Heart left ventricle (tissue), 16 donors: ENCODE results near the gene INCA1. TPM values are rescaled to one million over a fixed set of nuclear protein-coding genes. Genes with fewer than 3 reads are reported as not detected.

ENCODE experiments used
- ATAC-seq, 4 donors: fragments of 200-7000 bp; cut with Tn5 transposase; one replicate each; pipeline ENCODE4 v1.9.1; 2020 to 2022; ENCODE audit warnings: moderate library complexity in 4 of 4, mild to moderate bottlenecking in 3 of 4, moderate number of reproducible peaks in 1 of 4
- DNase-seq, 5 donors: peaks; one replicate each; pipeline ENCODE4 v3.0.0-alpha.2; 2020
- H3K27ac ChIP-seq, 12 donors: fragments of 200-600 bp; sonication (generic) in 4 of 12; one replicate each; pipeline versions ENCODE4 v1.5.0 to v1.8.0; 2016 to 2022; ENCODE audit warnings: mild to moderate bottlenecking in 2 of 12
- H3K27me3 ChIP-seq, 9 donors: fragments of 200-600 bp; sonication (generic) in 2 of 9; one replicate each; pipeline versions ENCODE4 v1.5.1 to v1.8.0; 2016 to 2022; ENCODE audit warnings: mild to moderate bottlenecking in 3 of 9
- H3K36me3 ChIP-seq, 9 donors: fragments of 200-600 bp; sonication (generic) in 2 of 9; one replicate each; pipeline versions ENCODE4 v1.5.0 to v1.8.0; 2018 to 2022; ENCODE audit warnings: mild to moderate bottlenecking in 2 of 9
- H3K4me1 ChIP-seq, 12 donors: fragments of 200-600 bp; sonication (generic) in 4 of 12; one replicate each; pipeline versions ENCODE4 v1.5.0 to v1.8.0; 2016 to 2022; ENCODE audit warnings: mild to moderate bottlenecking in 3 of 12
- H3K4me3 ChIP-seq, 12 donors: fragments of 200-600 bp; sonication (generic) in 4 of 12; one replicate each; pipeline versions ENCODE4 v1.5.0 to v1.8.0; 2017 to 2022; ENCODE audit warnings: mild to moderate bottlenecking in 9 of 12, moderate library complexity in 4 of 12
- H3K9me3 ChIP-seq, 12 donors: fragments of 200-600 bp; sonication (generic) in 4 of 12; one replicate each; pipeline versions ENCODE4 v1.5.0 to v1.8.0; 2016 to 2022; ENCODE audit warnings: mild to moderate bottlenecking in 1 of 12
- CTCF ChIP-seq, 12 donors: fragments of 200-600 bp; sonication (generic) in 4 of 12; IDR thresholded peaks; one replicate each; pipeline versions ENCODE4 v1.5.0 to v1.8.0; 2018 to 2022; ENCODE audit warnings: antibody characterized with exemption in 12 of 12, mild to moderate bottlenecking in 5 of 12
- POLR2A ChIP-seq, 2 donors: fragments of 450-650 bp; IDR thresholded peaks; one replicate each; pipeline ENCODE4 v1.6.1; 2017; ENCODE audit warnings: antibody characterized with exemption in 2 of 2, mild to moderate bottlenecking in 2 of 2, moderate library complexity in 2 of 2
- WGBS, 4 donors: extraction: QIAGEN DNeasy Blood & Tissue Kit in 2 of 4; methylation state at CpG; one replicate each; pipeline versions ENCODE4 v1.1.5 to v1.1.7; 2013 to 2018; 5-methylcytosine and 5-hydroxymethylcytosine counted together
- intact Hi-C, 10 donors: fragments of 100-400 bp; cut with DNase I; formaldehyde crosslinking; loops; one replicate each; pipeline versions ENCODE4 v1.11.1 to v1.14.2; 2022
- polyA plus RNA-seq, 2 donors: library from polyadenylated mRNA; stranded (reverse); fragments of 200-250 nt; gene quantifications; one replicate each; pipeline ENCODE4 v1.2.3, GENCODE V29; 2013
- total RNA-seq, 9 donors: library from RNA; depleted of rRNA in 2 of 9; stranded (reverse); fragments of >200 nt in 2 of 9; fragmentation: NEBNext Ultra II Directional in 3 of 9; extraction: Animal tissue kit (Norgen Biotek cat#: 25700) in 3 of 9; gene quantifications; one replicate each; pipeline versions ENCODE4 v1.1.0 to v1.2.4, GENCODE V29; 2016 to 2023
- donor health status: ischemic (EF 13 %, LVEDD 7.1; RV severe dilation, severe dysfunction).
- donor health status: healthy with polysubstance abuse.
- donor health status: DM: no; HTN: yes; CAD: no.
- donor health status: DM: no; HTN: no; CAD: no.
- donor health status: ischemic (EF 25% LVEDD 6.9; RV normal size, moderate dysfunction).
- donor health status: ischemic (EF 25% LVEDD 5.7; RV mildly dilated, moderate dysfunction).
- donor health status: healthy.
- donor health status: DM: yes; HTN: yes; CAD: no.
- donor health status: ischemic (EF 35%, LVEDD 5.7; RV mildly dilated, moderate dysfunction).
- donor health status: nonischemic (EF 11% LVEDD 7.7; RV severe dilation, severe dysfunction).
- donor health status: DM: yes; HTN: yes; CAD: no.
- donor health status: PGD.
- donor health status: ischemic (EF 29% LVEDD 5.4; RV normal size, mild dysfunction).
- donor health status: nonischemic (EF 23%, LVEDD 6.1; RV moderate dilation, normal function).

Gene INCA1
- total and polyA plus RNA-seq, 11 donors: 0.64 to 5.1 (median 2.7) TPM

DNA sequence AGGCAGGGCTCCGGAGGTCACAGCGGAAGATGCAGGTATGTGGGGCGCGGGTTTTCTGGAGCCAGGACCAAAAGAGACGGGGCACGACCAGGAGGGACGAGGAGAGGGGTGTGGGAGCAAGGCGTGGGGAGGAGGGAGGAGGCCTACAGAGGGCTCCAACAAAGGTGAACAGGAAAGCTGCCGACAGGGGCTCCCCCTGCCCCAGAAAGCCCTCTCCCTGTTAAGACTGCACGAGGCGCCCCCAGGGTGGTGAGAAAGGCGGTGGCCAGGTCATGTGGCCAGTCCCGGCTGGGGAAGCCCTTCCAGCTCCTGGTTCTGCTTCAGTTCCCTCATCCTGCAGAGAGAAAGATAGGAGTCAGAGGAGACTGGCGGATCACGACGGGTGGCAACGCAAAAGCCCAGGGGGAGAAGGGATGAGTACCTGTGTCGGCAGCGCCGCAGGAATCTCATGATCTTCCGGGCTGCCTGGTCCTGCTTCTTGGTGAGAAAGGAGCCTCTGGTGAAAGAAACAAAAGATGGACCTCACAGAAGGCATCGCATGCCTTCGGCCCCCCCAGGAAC, 28.8 kb downstream of the INCA1 start:
- peaks cover 0 to 50% (median 42%) of the 10 kb centered on the region in 9 donors for H3K36me3 ChIP-seq
- peak in 2 of 5 donors; percentile 44 to 47 for DNase-seq
- WGBS, 4 donors: 29 to 42% (median 38%) methylated on average over 23 of the region's 23 CpGs
- no peaks in the 10 kb centered on the region for H3K27me3 ChIP-seq
- H3K4me1 ChIP-seq: peaks cover 0 to 56% (median 41%) of the 10 kb centered on the region in 12 donors
- intact Hi-C loops: loop anchor here in 2 of 10 donors (2.0 to 5.0 kb wide), 3 partner anchors 18 to 61 kb away; partner anchors contain the start of genes CAMTA2 (in 1 of the 2) and ENO3 (in 1 of the 2)
- no peak for TF ChIP-seq POLR2A (IDR thresholded peaks at IDR 0.05)
- TF ChIP-seq CTCF (IDR thresholded peaks at IDR 0.05): no peak
- no peak for ATAC-seq
- H3K27ac ChIP-seq: peak overlapping the region; percentile 89 to 99 (median 96)
- no peaks in the 10 kb centered on the region for H3K9me3 ChIP-seq
- peak overlapping the region; percentile 35 to 83 (median 70) for H3K4me3 ChIP-seq

DNA sequence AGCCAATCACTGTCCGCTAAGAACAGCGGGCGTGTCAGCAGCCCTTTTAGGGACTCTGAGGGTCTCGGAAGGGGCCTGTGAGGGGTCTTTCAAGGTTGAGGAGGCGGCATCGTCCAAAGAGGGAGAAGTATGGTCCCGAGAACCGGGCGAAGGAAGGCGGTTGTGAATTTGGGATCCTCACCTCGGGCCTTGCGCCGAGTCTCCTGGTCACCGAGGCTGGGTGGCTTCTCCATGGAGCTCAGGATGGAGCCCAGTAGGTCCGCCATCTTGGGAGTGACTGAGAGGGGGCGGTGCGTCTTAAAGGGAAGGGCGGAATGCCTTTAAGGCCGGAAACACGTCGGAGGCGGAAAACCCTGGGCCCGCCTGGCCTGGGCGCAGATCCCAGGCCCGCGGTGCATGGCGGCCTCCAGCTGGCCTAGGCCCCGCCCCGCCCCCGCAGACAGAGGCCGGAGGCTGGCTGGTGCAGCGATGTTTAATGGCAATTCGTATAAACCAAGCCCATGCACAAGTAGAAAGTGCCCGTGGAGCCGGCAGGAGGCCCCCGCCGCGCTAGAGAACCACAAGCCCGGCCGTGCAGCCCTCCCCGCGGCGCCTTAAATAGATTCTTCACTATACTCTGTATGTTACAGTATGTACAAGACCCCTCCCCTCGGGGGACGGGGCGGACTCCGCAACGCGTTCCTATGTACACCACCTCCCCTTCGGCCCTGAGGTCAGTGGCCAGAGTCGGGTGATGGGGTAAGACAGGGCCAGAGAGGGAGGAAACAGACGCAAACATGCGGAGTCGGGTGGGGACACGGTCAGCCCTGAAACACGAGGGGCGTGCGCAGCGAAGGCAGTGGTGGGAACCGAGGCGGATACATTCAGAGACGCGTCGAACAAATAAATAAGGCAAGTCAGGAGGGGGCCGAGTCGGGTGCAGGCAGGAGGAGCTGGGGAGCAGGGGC, 29.5 kb downstream of the INCA1 start, which contains the start of gene SPAG7:
SPAG7 (minus strand) TSS at position 279 of the 947 bp plus-strand sequence; CDS start at position 266, 13 bp downstream.
- peak; percentile 77 to 88 (median 86) for ATAC-seq
- peaks cover 0 to 42% (median 34%) of the 10 kb centered on the region in 9 donors for H3K36me3 ChIP-seq
- H3K9me3 ChIP-seq: no peaks in the 10 kb centered on the region
- H3K27me3 ChIP-seq: no peaks in the 10 kb centered on the region
- H3K4me1 ChIP-seq: peaks cover 0 to 48% (median 33%) of the 10 kb centered on the region in 12 donors
- intact Hi-C loops: loop anchor here in 7 of 10 donors (1.0 to 5.0 kb wide), 9 partner anchors 17 to 61 kb away; partner anchors contain the start of genes CAMTA2 (in 2 of the 7), ENO3 (in 2 of the 7), INCA1 (in 2 of the 7) and KIF1C (in 2 of the 7)
- TF ChIP-seq CTCF (IDR thresholded peaks at IDR 0.05): peak in 6 of 12 donors; percentile 8 to 25 (median 18)
- TF ChIP-seq POLR2A (IDR thresholded peaks at IDR 0.05): peak in 1 of 2 donors; percentile 68
- WGBS, 4 donors: 1 to 3% (median 1%) methylated on average over 34 to 66 of the region's 66 CpGs
- H3K27ac ChIP-seq: peak within 1 kb of the TSS; percentile 89 to 99 (median 96)
- DNase-seq: peak; percentile 95 to 96 (median 95)
- H3K4me3 ChIP-seq: peak within 1 kb of the TSS; percentile 35 to 83 (median 70)

- WGBS, 4 donors: 0 to 1% (median 1%) methylated on average over 26 to 42 of the region's 42 CpGs
- Histone ChIP-seq H3K27ac (peak overlapping the region; percentile 89 to 99 (median 96)), H3K9me3 (no peaks in the 10 kb centered on the region), H3K36me3 (peaks cover 0 to 41% (median 26%) of the 10 kb centered on the region in 9 donors), H3K27me3 (no peaks in the 10 kb centered on the region), H3K4me1 (peaks cover 0 to 43% (median 28%) of the 10 kb centered on the region in 12 donors), H3K4me3 (peak overlapping the region; percentile 35 to 83 (median 70))
- DNase-seq (peak; percentile 98 to 99 (median 99)), ATAC-seq (peak; percentile 85 to 95 (median 94))
- TF ChIP-seq CTCF (IDR thresholded peaks at IDR 0.05) (no peak), POLR2A (IDR thresholded peaks at IDR 0.05) (peak in 1 of 2 donors; percentile 64)
- intact Hi-C loops: loop anchor here in 6 of 10 donors (1.0 to 5.0 kb wide), 8 partner anchors 16 to 60 kb away; partner anchors contain the start of genes INCA1 (in 2 of the 6), KIF1C (in 2 of the 6), PFN1 (in 2 of the 6) and CAMTA2 (in 1 of the 6)
Observed at GRCh38 chr17:4966844-4967538, 30.3 kb downstream of the INCA1 start.
